NCI-H1092 (cell line): ENCODE data around the gene POMC.
"Not testable (repeated sequence)": the region's sequence is repeated elsewhere in the genome, so short reads cannot be mapped to it uniquely, and the experiment has no call there.

Experiments
- DNase-seq: peaks from one replicate; lab custom pipeline; 2025; lab: John Stamatoyannopoulos, UW

POMC gene

GRCh38 chr2:25132693-25133092, 35.7 kb downstream of the POMC start:
- no peak for DNase-seq

GRCh38 chr2:25132299-25132635, 36.1 kb downstream of the POMC start:
- no peak for DNase-seq

GRCh38 chr2:25131567-25132298, 36.6 kb downstream of the POMC start:
- DNase-seq = no peak

GRCh38 chr2:25131253-25131566, 37.2 kb downstream of the POMC start:
- no peak for DNase-seq

GRCh38 chr2:25129901-25130520, 38.4 kb downstream of the POMC start:
- DNase-seq = no peak

- DNase-seq = no peak
Measured at GRCh38 chr2:25127646-25128045, 40.7 kb downstream of the POMC start.

- not testable (repeated sequence) for DNase-seq
Measured at GRCh38 chr2:25127071-25127470, 41.3 kb downstream of the POMC start.

GRCh38 chr2:25125976-25126375, 42.4 kb downstream of the POMC start:
- no peak for DNase-seq

- no peak for DNase-seq
Measured at GRCh38 chr2:25125189-25125588, 43.2 kb downstream of the POMC start.

GRCh38 chr2:25123682-25124081, 44.7 kb downstream of the POMC start:
- no peak for DNase-seq

GRCh38 chr2:25122367-25122766, 46.0 kb downstream of the POMC start:
- no peak for DNase-seq

GRCh38 chr2:25119263-25119662, 49.1 kb downstream of the POMC start:
- DNase-seq = no peak

- DNase-seq = no peak
Measured at GRCh38 chr2:25116956-25117355, 51.4 kb downstream of the POMC start.

GRCh38 chr2:25115902-25116301, 52.5 kb downstream of the POMC start:
- no peak for DNase-seq

- no peak for DNase-seq
Measured at GRCh38 chr2:25115249-25115883, 53.0 kb downstream of the POMC start.

GRCh38 chr2:25112113-25112512, 56.3 kb downstream of the POMC start:
- DNase-seq = no peak
